22Rv1 (cell line): ENCODE data around the gene ANKRD33B.

ENCODE experiments used
- CTCF ChIP-seq: fragments of 450-650 bp; IDR thresholded peaks from 2 replicates; pipeline ENCODE4 v1.5.1; 2017; ENCODE audit warnings: mild to moderate bottlenecking
- ZFX ChIP-seq: fragments of 450-650 bp; IDR thresholded peaks from 2 replicates; pipeline ENCODE4 v1.6.1; 2017; ENCODE audit warnings: antibody characterized with exemption, borderline replicate concordance

DNA sequence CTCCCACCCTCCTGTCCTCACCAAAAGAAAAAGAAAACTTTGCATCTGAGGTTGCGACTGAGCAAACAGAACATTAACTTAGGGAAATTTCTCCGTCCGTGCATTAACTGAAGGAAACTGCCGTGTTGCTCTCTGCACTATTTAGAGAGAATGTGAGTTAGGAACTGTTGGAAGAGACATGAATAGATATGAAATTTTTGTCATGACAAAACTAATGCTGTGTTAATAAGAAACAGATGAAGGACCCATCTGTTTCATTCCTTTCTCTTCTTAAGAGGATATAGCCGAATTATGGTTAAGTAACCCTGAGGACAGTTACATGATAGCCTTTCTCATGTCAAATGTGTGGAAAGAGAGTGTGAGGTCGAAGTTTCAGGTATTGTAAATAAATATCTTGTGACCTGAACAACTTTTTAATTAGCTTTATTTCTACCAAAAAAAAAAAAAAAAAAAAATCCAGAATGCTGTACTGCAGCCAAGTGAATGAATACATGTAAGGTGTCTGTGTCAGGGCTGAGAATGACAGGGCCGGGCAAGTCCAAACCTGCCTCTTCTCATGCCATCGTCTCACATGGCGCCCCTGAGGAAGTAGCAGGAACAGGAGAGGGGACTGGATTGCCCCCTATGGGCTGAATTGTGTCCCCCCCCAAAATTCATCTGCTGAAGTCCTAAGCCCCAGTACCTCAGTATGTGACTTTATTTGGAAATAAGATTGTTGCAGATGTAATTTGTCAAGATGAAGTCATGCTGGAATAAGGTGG is 35.6 kb upstream of the ANKRD33B start:
- TF ChIP-seq CTCF (no peak), ZFX (no peak)
